Lower leg skin (tissue), 3 donors: ENCODE results near the gene ACSF3.

Experiments
- POLR2A ChIP-seq, 2 donors: fragments of 450-650 bp; IDR thresholded peaks; one replicate each; pipeline ENCODE4 v1.6.1; 2016 to 2017; ENCODE audit warnings: antibody characterized with exemption in 2 of 2, mild to moderate bottlenecking in 1 of 2, moderate library complexity in 1 of 2
- TF ChIP-seq, protein P1 (sequence below), 3 donors: fragments of 450-650 bp; IDR thresholded peaks; one replicate each; pipeline ENCODE4 v1.5.1; 2016; ENCODE audit warnings: antibody characterized with exemption in 3 of 3, mild to moderate bottlenecking in 3 of 3, moderate library complexity in 2 of 3

DNA sequence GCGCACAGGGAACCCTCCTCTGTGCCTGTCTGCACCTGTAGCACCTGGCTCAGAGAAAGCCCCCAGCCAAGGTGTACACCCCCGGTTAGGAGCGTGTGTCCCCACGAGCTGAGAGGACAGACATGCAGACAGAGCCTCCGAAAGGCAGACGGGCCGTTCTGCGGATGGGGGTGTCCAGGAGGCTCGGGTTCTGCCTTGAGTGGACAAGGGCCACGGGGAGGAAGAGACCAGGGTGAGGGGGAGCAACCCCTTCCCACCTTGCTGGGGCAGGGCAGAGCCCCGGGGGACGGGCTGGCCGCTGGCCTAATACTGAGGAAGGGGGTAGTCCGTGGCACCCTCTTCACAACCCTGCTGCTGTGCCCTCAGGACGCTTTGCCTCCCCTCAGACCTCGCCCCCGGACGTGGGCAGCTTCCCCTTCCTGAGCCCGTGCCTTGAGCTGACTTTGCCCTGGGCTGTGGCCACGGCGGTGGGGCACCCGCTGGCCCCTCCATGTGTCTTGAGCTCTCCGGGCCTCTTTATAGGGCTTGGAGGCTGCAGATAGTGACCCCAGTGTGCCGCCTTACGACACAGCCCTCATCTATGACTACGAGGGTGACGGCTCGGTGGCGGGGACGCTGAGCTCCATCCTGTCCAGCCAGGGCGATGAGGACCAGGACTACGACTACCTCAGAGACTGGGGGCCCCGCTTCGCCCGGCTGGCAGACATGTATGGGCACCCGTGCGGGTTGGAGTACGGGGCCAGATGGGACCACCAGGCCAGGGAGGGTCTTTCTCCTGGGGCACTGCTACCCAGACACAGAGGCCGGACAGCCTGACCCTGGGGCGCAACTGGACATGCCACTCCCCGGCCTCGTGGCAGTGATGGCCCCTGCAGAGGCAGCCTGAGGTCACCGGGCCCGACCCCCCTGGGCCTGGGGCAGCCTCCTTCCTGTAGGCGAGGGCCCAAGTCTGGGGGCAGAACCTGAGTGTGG is 101.0 kb downstream of the ACSF3 start:
- TF ChIP-seq, protein P1, sequence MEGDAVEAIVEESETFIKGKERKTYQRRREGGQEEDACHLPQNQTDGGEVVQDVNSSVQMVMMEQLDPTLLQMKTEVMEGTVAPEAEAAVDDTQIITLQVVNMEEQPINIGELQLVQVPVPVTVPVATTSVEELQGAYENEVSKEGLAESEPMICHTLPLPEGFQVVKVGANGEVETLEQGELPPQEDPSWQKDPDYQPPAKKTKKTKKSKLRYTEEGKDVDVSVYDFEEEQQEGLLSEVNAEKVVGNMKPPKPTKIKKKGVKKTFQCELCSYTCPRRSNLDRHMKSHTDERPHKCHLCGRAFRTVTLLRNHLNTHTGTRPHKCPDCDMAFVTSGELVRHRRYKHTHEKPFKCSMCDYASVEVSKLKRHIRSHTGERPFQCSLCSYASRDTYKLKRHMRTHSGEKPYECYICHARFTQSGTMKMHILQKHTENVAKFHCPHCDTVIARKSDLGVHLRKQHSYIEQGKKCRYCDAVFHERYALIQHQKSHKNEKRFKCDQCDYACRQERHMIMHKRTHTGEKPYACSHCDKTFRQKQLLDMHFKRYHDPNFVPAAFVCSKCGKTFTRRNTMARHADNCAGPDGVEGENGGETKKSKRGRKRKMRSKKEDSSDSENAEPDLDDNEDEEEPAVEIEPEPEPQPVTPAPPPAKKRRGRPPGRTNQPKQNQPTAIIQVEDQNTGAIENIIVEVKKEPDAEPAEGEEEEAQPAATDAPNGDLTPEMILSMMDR (IDR thresholded peaks at IDR 0.05) = no peak
- TF ChIP-seq POLR2A (IDR thresholded peaks at IDR 0.05) = no peak
